Measurements from ENCODE around the gene EBF4.

- no peak for TF ChIP-seq POLR2A (IDR thresholded peaks at IDR 0.05; ENCODE audit: low read length)
- TF ChIP-seq GATA1 (IDR thresholded peaks at IDR 0.05; ENCODE audit: low read depth, low read length) = no peak
Measured at GRCh38 chr20:2654384-2654822, 38.2 kb upstream of the EBF4 start.
